MM.1S (cell line): Measurements from ENCODE around the gene ITM2B.

Experiments
- EZH2 ChIP-seq: fragments of 300-600 bp; sonication (generic); optimal IDR thresholded peaks from 2 replicates; pipeline ENCODE3; 2017; ENCODE audit warnings: low read depth, mild to moderate bottlenecking, antibody characterized with exemption, low read length, mixed read lengths
- EZH2phosphoT487 ChIP-seq: fragments of 300-600 bp; sonication (generic); IDR thresholded peaks from 2 replicates; pipeline ENCODE4 v1.6.1; 2018; ENCODE audit warnings: antibody characterized with exemption, low read length
- TF ChIP-seq, protein P1 (sequence below): fragments of 300-600 bp; sonication (generic); IDR thresholded peaks from 2 replicates; pipeline ENCODE4 v1.5.1; 2016; ENCODE audit warnings: antibody characterized with exemption, low read length, mixed read lengths

DNA sequence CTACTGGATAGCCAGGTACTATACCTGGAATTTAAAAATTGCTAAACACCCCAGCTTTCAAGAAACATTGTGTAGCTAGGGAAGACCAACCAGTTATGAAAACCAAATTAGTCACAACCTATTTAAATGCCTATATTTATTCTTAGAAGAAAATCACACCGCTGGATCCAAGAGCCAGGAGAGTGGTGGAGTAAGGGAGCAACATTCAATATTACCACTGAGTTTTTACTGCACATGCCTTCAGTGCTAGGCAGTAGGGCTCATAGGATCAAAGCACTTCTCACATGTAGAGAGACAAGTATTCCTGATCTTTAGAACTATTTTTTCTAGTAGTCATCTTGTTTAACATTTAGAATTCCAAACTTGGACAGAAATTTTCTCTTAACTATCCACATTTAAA is 11.2 kb downstream of the ITM2B start:
- TF ChIP-seq, protein P1, sequence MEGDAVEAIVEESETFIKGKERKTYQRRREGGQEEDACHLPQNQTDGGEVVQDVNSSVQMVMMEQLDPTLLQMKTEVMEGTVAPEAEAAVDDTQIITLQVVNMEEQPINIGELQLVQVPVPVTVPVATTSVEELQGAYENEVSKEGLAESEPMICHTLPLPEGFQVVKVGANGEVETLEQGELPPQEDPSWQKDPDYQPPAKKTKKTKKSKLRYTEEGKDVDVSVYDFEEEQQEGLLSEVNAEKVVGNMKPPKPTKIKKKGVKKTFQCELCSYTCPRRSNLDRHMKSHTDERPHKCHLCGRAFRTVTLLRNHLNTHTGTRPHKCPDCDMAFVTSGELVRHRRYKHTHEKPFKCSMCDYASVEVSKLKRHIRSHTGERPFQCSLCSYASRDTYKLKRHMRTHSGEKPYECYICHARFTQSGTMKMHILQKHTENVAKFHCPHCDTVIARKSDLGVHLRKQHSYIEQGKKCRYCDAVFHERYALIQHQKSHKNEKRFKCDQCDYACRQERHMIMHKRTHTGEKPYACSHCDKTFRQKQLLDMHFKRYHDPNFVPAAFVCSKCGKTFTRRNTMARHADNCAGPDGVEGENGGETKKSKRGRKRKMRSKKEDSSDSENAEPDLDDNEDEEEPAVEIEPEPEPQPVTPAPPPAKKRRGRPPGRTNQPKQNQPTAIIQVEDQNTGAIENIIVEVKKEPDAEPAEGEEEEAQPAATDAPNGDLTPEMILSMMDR, result no peak
- TF ChIP-seq EZH2phosphoT487, result no peak
- TF ChIP-seq EZH2, result no peak
